ENCODE data around the gene APC2. TPM values are rescaled to one million over a fixed set of nuclear protein-coding genes. Genes with fewer than 3 reads are reported as not detected.

The APC2 gene
- under 1 TPM; 0.38 to 0.57 TPM for total RNA-seq
- polyA plus RNA-seq (2013, experiment 1 of 2) = 23.2 TPM
- 22.1 TPM for polyA plus RNA-seq (2013, experiment 2 of 2)
- long read RNA-seq, experiment 1 = 0 reads
- long read RNA-seq, experiment 2 = 0 reads
- long read RNA-seq, experiment 3 = 0 reads
- long read RNA-seq, experiment 4 = 0 reads

- DNase-seq = peak; percentile 89
- Mint-ChIP-seq H3K27ac (no peak within 1 kb of the TSS), H3K36me3 (ENCODE audit: low read depth) (no peaks in the 10 kb centered on the region), H3K4me3 (no peak within 1 kb of the TSS), H3K9me3 (peaks cover 1% of the 10 kb centered on the region), H3K4me1 (no peaks in the 10 kb centered on the region), H3K27me3 (ENCODE audit: insufficient read depth) (peaks cover 82% of the 10 kb centered on the region)
- H3K4me3 ChIP-seq (ENCODE audit: low read length) = no peak within 1 kb of the TSS
- H3K9ac ChIP-seq (ENCODE audit: extremely low read depth, low read length, poor library complexity, severe bottlenecking) = no peak within 1 kb of the TSS
- H3K27ac ChIP-seq (ENCODE audit: low read depth, low read length) = peak within 1 kb of the TSS; percentile 90
- no peaks in the 10 kb centered on the region for H3K36me3 ChIP-seq (ENCODE audit: control insufficient read depth, insufficient read depth, low read length)
- no peaks in the 10 kb centered on the region for H3K9me3 ChIP-seq (ENCODE audit: control insufficient read depth, low read length)
- no peak for TF ChIP-seq CTCF (conservative IDR thresholded peaks at IDR 0.05)
- H3K4me1 ChIP-seq (ENCODE audit: control insufficient read depth, insufficient read depth, low read length) = no peaks in the 10 kb centered on the region
- 10 to 12% methylated on average over 23 to 71 of the region's 74 CpGs for WGBS, 2 experiments (ENCODE audit: insufficient coverage in 1 of 2, insufficient read length in 1 of 2)
- peaks cover 82% of the 10 kb centered on the region for H3K27me3 ChIP-seq (ENCODE audit: control insufficient read depth, insufficient read depth, low read length, poor library complexity, severe bottlenecking)
These were observed at the start of gene APC2 for GRCh38 chr19:1449467-1450442. TSS of gene APC2 (plus strand) at chr19:1450121. CDS start at chr19:1453002, 2,881 bp downstream.

- H3K9ac ChIP-seq (ENCODE audit: extremely low read depth, low read length, poor library complexity, severe bottlenecking) = no peak overlapping the region
- peak overlapping the region; percentile 60 for H3K4me3 Mint-ChIP-seq
These were observed 49.4 kb upstream of the APC2 start for GRCh38 chr19:1400281-1401137.

More at GRCh38 chr19:1400281-1401137, 49.4 kb upstream of the APC2 start:
- Histone ChIP-seq H3K27ac (ENCODE audit: low read depth, low read length) (no peak overlapping the region), H3K4me3 (ENCODE audit: low read length) (peak overlapping the region; percentile 78), H3K36me3 (ENCODE audit: control insufficient read depth, insufficient read depth, low read length) (no peaks in the 10 kb centered on the region), H3K4me1 (ENCODE audit: control insufficient read depth, insufficient read depth, low read length) (no peaks in the 10 kb centered on the region), H3K27me3 (ENCODE audit: control insufficient read depth, insufficient read depth, low read length, poor library complexity, severe bottlenecking) (no peaks in the 10 kb centered on the region), H3K9me3 (ENCODE audit: control insufficient read depth, low read length) (no peaks in the 10 kb centered on the region)
- peaks cover 2% of the 10 kb centered on the region for H3K4me1 Mint-ChIP-seq
- no peaks in the 10 kb centered on the region for H3K27me3 Mint-ChIP-seq (ENCODE audit: insufficient read depth)
- TF ChIP-seq CTCF (conservative IDR thresholded peaks at IDR 0.05) = no peak
- no peak for DNase-seq
- H3K9me3 Mint-ChIP-seq = no peaks in the 10 kb centered on the region
- WGBS, 2 experiments (ENCODE audit: insufficient coverage in 1 of 2, insufficient read length in 1 of 2) = 61 to 73% methylated on average over 10 to 36 of the region's 36 CpGs
- no peak overlapping the region for H3K27ac Mint-ChIP-seq
- H3K36me3 Mint-ChIP-seq (ENCODE audit: low read depth) = peaks cover 5% of the 10 kb centered on the region

Measured in endodermal cell (in vitro differentiated cells).